ENCODE results near the gene RAB11FIP3.

Gene RAB11FIP3

GRCh38 chr16:519425-519824, 94.0 kb downstream of the RAB11FIP3 start:
- DNase-seq (ENCODE audit: low spot score) = no peak

GRCh38 chr16:519841-520687, 94.6 kb downstream of the RAB11FIP3 start:
- no peak for DNase-seq (ENCODE audit: low spot score)

GRCh38 chr16:520847-521246, 95.4 kb downstream of the RAB11FIP3 start:
- DNase-seq (ENCODE audit: low spot score) = no peak

GRCh38 chr16:521381-522210, 96.1 kb downstream of the RAB11FIP3 start:
- DNase-seq (ENCODE audit: low spot score) = no peak

GRCh38 chr16:522320-523096, 97.1 kb downstream of the RAB11FIP3 start:
- no peak for DNase-seq (ENCODE audit: low spot score)

- DNase-seq (ENCODE audit: low spot score) = no peak
Measured at GRCh38 chr16:523097-523741, 97.8 kb downstream of the RAB11FIP3 start.

- DNase-seq (ENCODE audit: low spot score) = no peak
Measured at GRCh38 chr16:524274-525040, 99.0 kb downstream of the RAB11FIP3 start.

GRCh38 chr16:525123-525519, 99.7 kb downstream of the RAB11FIP3 start:
- DNase-seq (ENCODE audit: low spot score) = no peak

GRCh38 chr16:525520-526180, 100.2 kb downstream of the RAB11FIP3 start:
- DNase-seq (ENCODE audit: low spot score) = no peak

- no peak for DNase-seq (ENCODE audit: low spot score)
Measured at GRCh38 chr16:526181-527014, 100.9 kb downstream of the RAB11FIP3 start.

- peak; percentile 92 for DNase-seq (ENCODE audit: low spot score)
Measured at GRCh38 chr16:527015-527903, 101.8 kb downstream of the RAB11FIP3 start, which contains the start of gene CAPN15. CAPN15 (plus strand) TSS chr16:527712; CDS start chr16:546839, 19,127 bp downstream.

- no peak for DNase-seq (ENCODE audit: low spot score)
Measured at GRCh38 chr16:528111-529011, 102.9 kb downstream of the RAB11FIP3 start.

GRCh38 chr16:529012-529575, 103.6 kb downstream of the RAB11FIP3 start:
- no peak for DNase-seq (ENCODE audit: low spot score)

GRCh38 chr16:530111-530817, 104.8 kb downstream of the RAB11FIP3 start:
- DNase-seq (ENCODE audit: low spot score) = no peak

GRCh38 chr16:531494-532125, 106.2 kb downstream of the RAB11FIP3 start:
- no peak for DNase-seq (ENCODE audit: low spot score)
